H1 (cell line): ENCODE results near the gene INIP. TPM values are rescaled to one million over a fixed set of nuclear protein-coding genes. Genes with fewer than 3 reads are reported as not detected.

Experiments used
- EZH2 ChIP-seq: fragments of 200-600 bp; sonication (generic); IDR thresholded peaks from 2 replicates; pipeline ENCODE4 v1.7.1; 2012; ENCODE audit warnings: low read depth, mild to moderate bottlenecking, moderate library complexity, low read length, inconsistent platforms; ENCODE audit not compliant: severe bottlenecking
- KDM4A ChIP-seq: IDR thresholded peaks from one replicate; pipeline ENCODE4 v1.7.1; 2012; ENCODE audit warnings: low read depth, mild to moderate bottlenecking, moderate library complexity, low read length, inconsistent platforms; ENCODE audit not compliant: severe bottlenecking
- PHF8 ChIP-seq: fragments of 200-600 bp; sonication (generic); conservative IDR thresholded peaks from 2 replicates; pipeline ENCODE4 v1.7.1; 2012; ENCODE audit warnings: low read depth, mild to moderate bottlenecking, inconsistent platforms, low read length, moderate library complexity
- SP2 ChIP-seq: IDR thresholded peaks from 2 replicates; pipeline ENCODE4 v1.6.1; 2012; ENCODE audit warnings: mild to moderate bottlenecking, low read length, inconsistent platforms
- SUZ12 ChIP-seq: fragments of 200-600 bp; sonication (generic); IDR thresholded peaks from 2 replicates; pipeline ENCODE4 v1.6.1; 2012; ENCODE audit warnings: mild to moderate bottlenecking, inconsistent platforms, low read length, moderate library complexity, mixed read lengths
- TCF12 ChIP-seq: IDR thresholded peaks from 2 replicates; pipeline ENCODE4 v1.6.1; 2011; ENCODE audit warnings: low read depth, mild to moderate bottlenecking, low read length
- polyA plus RNA-seq, 7 experiments: library from polyadenylated mRNA; depleted of rRNA in 3 of 7; stranded (reverse) in 5 of 7; unstranded in 2 of 7; fragments of >200 nt in 5 of 7; fragments of 200-250 nt in 2 of 7; gene quantifications; 1 replicate in 5 of 7; 2 replicates in 1 of 7; 4 replicates in 1 of 7; pipeline versions ENCODE4 v1.2.1 to v1.2.3, GENCODE V29; 2011 to 2013; ENCODE audit warnings: missing spikeins in 2 of 7, mixed read lengths in 2 of 7
- total RNA-seq: library from RNA; stranded (reverse); fragmentation: NEBNext Ultra II Directional; extraction: Animal tissue kit (Norgen Biotek cat#: 25700); gene quantifications from 2 replicates; pipeline ENCODE4 v1.2.1, GENCODE V29; 2021
- TF ChIP-seq, protein P1 (sequence below): fragments of 300-600 bp; sonication (generic); IDR thresholded peaks from 2 replicates; pipeline ENCODE4 v1.7.1; 2012; ENCODE audit warnings: low read length, moderate library complexity, mild to moderate bottlenecking, inconsistent platforms; ENCODE audit not compliant: insufficient replicate concordance
- TF ChIP-seq, protein P2 (sequence below): IDR thresholded peaks from 2 replicates; pipeline ENCODE4 v1.6.1; 2012; ENCODE audit warnings: inconsistent platforms

INIP gene
- total and polyA plus RNA-seq, 2 of the 8 experiments (the other 6 are each of a cell fraction or from before 2014, with no cell fraction given) = 10.7 to 18.3 TPM

DNA sequence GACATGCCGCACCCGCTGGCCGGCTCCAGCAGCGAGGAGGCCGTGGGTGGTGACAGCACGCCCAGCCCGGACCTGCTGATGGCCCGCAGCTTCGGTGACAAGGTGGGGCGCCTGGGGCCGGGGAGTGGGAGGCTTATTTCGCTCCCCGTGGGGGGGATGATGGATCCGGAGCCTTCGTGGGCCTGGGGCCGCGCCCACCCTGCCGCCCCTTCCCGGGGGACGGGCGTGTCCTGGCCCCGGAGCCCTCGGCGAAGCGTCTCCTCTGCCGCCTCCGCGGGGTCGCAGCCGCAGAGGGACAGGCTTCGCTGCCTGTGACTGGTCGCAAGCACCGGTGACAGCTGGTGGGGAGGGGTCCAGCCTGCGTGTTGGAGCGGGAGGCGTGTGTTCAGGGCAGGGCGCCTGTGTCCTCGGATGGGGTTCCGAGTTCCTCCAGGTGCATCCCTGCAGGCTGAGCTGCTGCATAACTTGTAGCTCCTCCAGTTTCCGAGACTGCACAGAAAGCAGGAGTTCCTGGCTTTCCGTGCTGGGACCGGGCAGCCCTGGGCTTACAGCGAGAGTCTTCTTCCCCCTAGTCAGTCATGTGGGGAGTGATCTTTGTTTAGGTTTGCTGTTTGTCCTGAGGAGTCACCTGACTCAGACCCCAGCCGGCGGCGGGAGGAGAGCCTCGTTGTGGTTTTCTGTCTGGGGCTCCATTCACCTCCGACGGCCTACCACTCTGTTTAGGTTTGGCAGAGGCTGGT lies 33.3 kb upstream of the INIP start (continued):
- TF ChIP-seq, protein P1, sequence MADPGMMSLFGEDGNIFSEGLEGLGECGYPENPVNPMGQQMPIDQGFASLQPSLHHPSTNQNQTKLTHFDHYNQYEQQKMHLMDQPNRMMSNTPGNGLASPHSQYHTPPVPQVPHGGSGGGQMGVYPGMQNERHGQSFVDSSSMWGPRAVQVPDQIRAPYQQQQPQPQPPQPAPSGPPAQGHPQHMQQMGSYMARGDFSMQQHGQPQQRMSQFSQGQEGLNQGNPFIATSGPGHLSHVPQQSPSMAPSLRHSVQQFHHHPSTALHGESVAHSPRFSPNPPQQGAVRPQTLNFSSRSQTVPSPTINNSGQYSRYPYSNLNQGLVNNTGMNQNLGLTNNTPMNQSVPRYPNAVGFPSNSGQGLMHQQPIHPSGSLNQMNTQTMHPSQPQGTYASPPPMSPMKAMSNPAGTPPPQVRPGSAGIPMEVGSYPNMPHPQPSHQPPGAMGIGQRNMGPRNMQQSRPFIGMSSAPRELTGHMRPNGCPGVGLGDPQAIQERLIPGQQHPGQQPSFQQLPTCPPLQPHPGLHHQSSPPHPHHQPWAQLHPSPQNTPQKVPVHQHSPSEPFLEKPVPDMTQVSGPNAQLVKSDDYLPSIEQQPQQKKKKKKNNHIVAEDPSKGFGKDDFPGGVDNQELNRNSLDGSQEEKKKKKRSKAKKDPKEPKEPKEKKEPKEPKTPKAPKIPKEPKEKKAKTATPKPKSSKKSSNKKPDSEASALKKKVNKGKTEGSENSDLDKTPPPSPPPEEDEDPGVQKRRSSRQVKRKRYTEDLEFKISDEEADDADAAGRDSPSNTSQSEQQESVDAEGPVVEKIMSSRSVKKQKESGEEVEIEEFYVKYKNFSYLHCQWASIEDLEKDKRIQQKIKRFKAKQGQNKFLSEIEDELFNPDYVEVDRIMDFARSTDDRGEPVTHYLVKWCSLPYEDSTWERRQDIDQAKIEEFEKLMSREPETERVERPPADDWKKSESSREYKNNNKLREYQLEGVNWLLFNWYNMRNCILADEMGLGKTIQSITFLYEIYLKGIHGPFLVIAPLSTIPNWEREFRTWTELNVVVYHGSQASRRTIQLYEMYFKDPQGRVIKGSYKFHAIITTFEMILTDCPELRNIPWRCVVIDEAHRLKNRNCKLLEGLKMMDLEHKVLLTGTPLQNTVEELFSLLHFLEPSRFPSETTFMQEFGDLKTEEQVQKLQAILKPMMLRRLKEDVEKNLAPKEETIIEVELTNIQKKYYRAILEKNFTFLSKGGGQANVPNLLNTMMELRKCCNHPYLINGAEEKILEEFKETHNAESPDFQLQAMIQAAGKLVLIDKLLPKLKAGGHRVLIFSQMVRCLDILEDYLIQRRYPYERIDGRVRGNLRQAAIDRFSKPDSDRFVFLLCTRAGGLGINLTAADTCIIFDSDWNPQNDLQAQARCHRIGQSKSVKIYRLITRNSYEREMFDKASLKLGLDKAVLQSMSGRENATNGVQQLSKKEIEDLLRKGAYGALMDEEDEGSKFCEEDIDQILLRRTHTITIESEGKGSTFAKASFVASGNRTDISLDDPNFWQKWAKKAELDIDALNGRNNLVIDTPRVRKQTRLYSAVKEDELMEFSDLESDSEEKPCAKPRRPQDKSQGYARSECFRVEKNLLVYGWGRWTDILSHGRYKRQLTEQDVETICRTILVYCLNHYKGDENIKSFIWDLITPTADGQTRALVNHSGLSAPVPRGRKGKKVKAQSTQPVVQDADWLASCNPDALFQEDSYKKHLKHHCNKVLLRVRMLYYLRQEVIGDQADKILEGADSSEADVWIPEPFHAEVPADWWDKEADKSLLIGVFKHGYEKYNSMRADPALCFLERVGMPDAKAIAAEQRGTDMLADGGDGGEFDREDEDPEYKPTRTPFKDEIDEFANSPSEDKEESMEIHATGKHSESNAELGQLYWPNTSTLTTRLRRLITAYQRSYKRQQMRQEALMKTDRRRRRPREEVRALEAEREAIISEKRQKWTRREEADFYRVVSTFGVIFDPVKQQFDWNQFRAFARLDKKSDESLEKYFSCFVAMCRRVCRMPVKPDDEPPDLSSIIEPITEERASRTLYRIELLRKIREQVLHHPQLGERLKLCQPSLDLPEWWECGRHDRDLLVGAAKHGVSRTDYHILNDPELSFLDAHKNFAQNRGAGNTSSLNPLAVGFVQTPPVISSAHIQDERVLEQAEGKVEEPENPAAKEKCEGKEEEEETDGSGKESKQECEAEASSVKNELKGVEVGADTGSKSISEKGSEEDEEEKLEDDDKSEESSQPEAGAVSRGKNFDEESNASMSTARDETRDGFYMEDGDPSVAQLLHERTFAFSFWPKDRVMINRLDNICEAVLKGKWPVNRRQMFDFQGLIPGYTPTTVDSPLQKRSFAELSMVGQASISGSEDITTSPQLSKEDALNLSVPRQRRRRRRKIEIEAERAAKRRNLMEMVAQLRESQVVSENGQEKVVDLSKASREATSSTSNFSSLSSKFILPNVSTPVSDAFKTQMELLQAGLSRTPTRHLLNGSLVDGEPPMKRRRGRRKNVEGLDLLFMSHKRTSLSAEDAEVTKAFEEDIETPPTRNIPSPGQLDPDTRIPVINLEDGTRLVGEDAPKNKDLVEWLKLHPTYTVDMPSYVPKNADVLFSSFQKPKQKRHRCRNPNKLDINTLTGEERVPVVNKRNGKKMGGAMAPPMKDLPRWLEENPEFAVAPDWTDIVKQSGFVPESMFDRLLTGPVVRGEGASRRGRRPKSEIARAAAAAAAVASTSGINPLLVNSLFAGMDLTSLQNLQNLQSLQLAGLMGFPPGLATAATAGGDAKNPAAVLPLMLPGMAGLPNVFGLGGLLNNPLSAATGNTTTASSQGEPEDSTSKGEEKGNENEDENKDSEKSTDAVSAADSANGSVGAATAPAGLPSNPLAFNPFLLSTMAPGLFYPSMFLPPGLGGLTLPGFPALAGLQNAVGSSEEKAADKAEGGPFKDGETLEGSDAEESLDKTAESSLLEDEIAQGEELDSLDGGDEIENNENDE = no peak
- TF ChIP-seq SP2 (no peak), PHF8 (peak; percentile 28; the same call in 1 of the 2 replicates), SUZ12 (peak; percentile 12; the same call in 1 of the 2 replicates), KDM4A (peak; percentile 33), EZH2 (no peak), TCF12 (0 out of 2 replicates have a peak, but pooled peaks have one; percentile 24)
- TF ChIP-seq, protein P2, sequence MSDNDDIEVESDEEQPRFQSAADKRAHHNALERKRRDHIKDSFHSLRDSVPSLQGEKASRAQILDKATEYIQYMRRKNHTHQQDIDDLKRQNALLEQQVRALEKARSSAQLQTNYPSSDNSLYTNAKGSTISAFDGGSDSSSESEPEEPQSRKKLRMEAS = peak; percentile 53; the same call in 1 of the 2 replicates
